ENCODE results near the gene DYNLRB1.

GRCh38 chr20:34570859-34571306 lies 54.7 kb downstream of the DYNLRB1 start:
- TF ChIP-seq CTCF (IDR thresholded peaks at IDR 0.05): no peak
- TF ChIP-seq POLR2A (IDR thresholded peaks at IDR 0.05): no peak
- TF ChIP-seq POLR2AphosphoS5 (IDR thresholded peaks at IDR 0.05): no peak
